Spleen (tissue), 11 donors: ENCODE data around the gene HLA-F. TPM values are rescaled to one million over a fixed set of nuclear protein-coding genes. Genes with fewer than 3 reads are reported as not detected.

ENCODE experiments used
- DNase-seq: peaks from one replicate; pipeline ENCODE4 v3.0.0-alpha.2; 2020
- H3K27ac ChIP-seq, 8 donors: fragments of 200-600 bp; sonication (generic) in 7 of 8; 1 replicate in 4 of 8; 2 replicates in 4 of 8; pipeline versions ENCODE4 v1.5.0 to v1.8.0; 2016 to 2021; ENCODE audit warnings: inconsistent platforms in 4 of 8, mild to moderate bottlenecking in 4 of 8, moderate library complexity in 1 of 8
- H3K27me3 ChIP-seq, 7 donors: fragments of 200-600 bp; sonication (generic) in 6 of 7; replicated peaks in 1 of 7; 1 replicate in 4 of 7; 2 replicates in 3 of 7; pipeline versions ENCODE4 v1.5.0 to v1.8.0; 2016 to 2021; ENCODE audit warnings: inconsistent platforms in 3 of 7, mild to moderate bottlenecking in 1 of 7
- H3K36me3 ChIP-seq, 6 donors: fragments of 200-600 bp; sonication (generic) in 5 of 6; 1 replicate in 4 of 6; 2 replicates in 2 of 6; pipeline versions ENCODE4 v1.5.0 to v1.8.0; 2016 to 2021; ENCODE audit warnings: inconsistent platforms in 2 of 6
- H3K4me1 ChIP-seq, 6 donors: fragments of 200-600 bp; sonication (generic) in 5 of 6; 1 replicate in 3 of 6; 2 replicates in 3 of 6; pipeline versions ENCODE4 v1.5.0 to v1.8.0; 2016 to 2021; ENCODE audit warnings: inconsistent platforms in 3 of 6
- H3K4me3 ChIP-seq, 8 donors: fragments of 200-600 bp; sonication (generic) in 7 of 8; 1 replicate in 4 of 8; 2 replicates in 4 of 8; pipeline versions ENCODE4 v1.5.0 to v1.8.0; 2016 to 2021; ENCODE audit warnings: inconsistent platforms in 4 of 8, mild to moderate bottlenecking in 4 of 8, moderate library complexity in 2 of 8
- H3K9me3 ChIP-seq, 8 donors: fragments of 200-600 bp; sonication (generic) in 7 of 8; 1 replicate in 4 of 8; 2 replicates in 4 of 8; pipeline versions ENCODE4 v1.5.0 to v1.8.0; 2016 to 2021; ENCODE audit warnings: inconsistent platforms in 4 of 8
- POLR2A ChIP-seq, 3 donors: fragments of 450-650 bp; IDR thresholded peaks; one replicate each; pipeline ENCODE4 v1.5.1; 2017; ENCODE audit warnings: antibody characterized with exemption in 3 of 3, mild to moderate bottlenecking in 1 of 3
- POLR2AphosphoS5 ChIP-seq, 3 donors: sonication (generic); formaldehyde crosslinking; IDR thresholded peaks; one replicate each; pipeline ENCODE4 v1.5.1; 2017; ENCODE audit warnings: antibody characterized with exemption in 3 of 3
- WGBS, 5 donors: extraction: QIAGEN DNeasy Blood & Tissue Kit in 3 of 5; methylation state at CpG; one replicate each; pipeline versions ENCODE4 v1.1.5 to v1.1.7; 2013 to 2018; 5-methylcytosine and 5-hydroxymethylcytosine counted together
- intact Hi-C: fragments of 100-400 bp; cut with DNase I; formaldehyde crosslinking; loops from one replicate; pipeline ENCODE4 v1.15.0; 2023; ENCODE audit warnings: low total_unique reads
- polyA plus RNA-seq, 3 donors: library from polyadenylated mRNA; stranded (reverse); fragments of 200-250 nt; gene quantifications; one replicate each; pipeline ENCODE4 v1.2.1, GENCODE V29; 2013
- total RNA-seq, 7 donors: library from RNA; depleted of rRNA in 3 of 7; stranded (reverse); fragments of >200 nt in 3 of 7; fragmentation: NEBNext Ultra II Directional in 4 of 7; extraction: Animal tissue kit (Norgen Biotek cat#: 25700) in 4 of 7; gene quantifications; one replicate each; pipeline versions ENCODE4 v1.1.0 to v1.2.1, GENCODE V29; 2016 to 2021
- TF ChIP-seq, protein P1 (sequence below), 11 experiments: fragments of 200-600 bp in 7 of 11; fragments of 450-650 bp in 4 of 11; sonication (generic) in 4 of 11; IDR thresholded peaks in 8 of 11; conservative IDR thresholded peaks in 3 of 11; 1 replicate in 7 of 11; 2 replicates in 4 of 11; pipeline versions ENCODE4 v1.4.0 to v1.8.0; 2016 to 2021; ENCODE audit warnings: antibody characterized with exemption in 11 of 11, inconsistent platforms in 4 of 11, mild to moderate bottlenecking in 1 of 11
- donor health status: healthy with polysubstance abuse.
- donor health status: DM: no; HTN: no; CAD: no; lungs with moderate emphysema.
- donor health status: DM: no; HTN: no; CAD: no.
- donor health status: Bipolar disorder and iron deficiency.
- donor health status: healthy.
- donor health status: DM: no; HTN: no; CAD: no.
- donor health status: DM: yes; HTN: yes; CAD: no.

HLA-F gene
- total and polyA plus RNA-seq, 10 donors, result 402 to 663 (median 509) TPM

DNA sequence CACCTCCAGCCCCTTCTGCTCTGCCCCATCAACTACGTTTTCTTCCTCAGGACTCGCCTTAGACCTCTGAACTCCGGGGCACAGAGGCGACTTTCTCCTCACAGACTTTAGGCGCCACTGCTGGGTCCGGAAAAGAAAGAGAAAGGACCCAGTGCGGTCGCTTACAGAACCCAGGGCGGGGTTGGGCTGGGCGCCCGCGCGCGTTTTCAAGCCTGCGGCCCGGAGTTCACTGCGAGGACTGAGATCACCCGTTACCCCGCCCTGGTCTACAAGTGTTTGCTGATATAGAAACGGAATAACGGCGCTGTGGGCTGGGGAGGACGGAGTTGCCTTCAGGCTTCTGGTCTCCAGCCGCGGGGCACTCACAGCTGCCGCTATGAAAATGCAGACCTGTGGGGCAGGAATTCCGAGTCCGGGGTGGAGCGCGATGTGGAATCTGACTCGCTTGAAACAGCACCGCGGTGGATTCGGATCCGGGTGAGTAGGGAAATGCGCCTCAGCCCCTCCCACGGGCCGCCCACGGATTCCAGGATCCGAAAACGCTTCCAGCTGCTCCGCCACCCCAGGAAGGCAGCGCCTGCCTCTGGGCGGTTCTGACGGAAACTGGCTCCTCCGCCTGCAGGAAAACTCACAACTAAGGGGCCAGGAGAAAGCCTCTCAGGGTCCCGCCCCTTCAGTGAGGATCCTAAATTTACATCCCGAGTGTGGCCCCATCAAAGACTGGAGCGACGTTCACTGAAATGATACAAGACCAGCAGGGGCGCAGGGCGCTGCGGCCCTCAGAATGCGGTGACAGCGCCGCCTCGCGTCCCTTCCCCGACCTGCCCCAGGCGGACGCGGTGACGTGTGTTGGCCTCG is 29.4 kb downstream of the HLA-F start:
- H3K9me3 ChIP-seq, result no peaks in the 10 kb centered on the region
- H3K4me1 ChIP-seq, result peaks cover 16 to 55% (median 45%) of the 10 kb centered on the region in 6 donors
- H3K4me3 ChIP-seq, result peak overlapping the region; percentile 61 to 76 (median 71)
- H3K27me3 ChIP-seq, result no peaks in the 10 kb centered on the region
- TF ChIP-seq POLR2AphosphoS5 (IDR thresholded peaks at IDR 0.05), result peak; percentile 85 to 90 (median 89)
- TF ChIP-seq, protein P1, sequence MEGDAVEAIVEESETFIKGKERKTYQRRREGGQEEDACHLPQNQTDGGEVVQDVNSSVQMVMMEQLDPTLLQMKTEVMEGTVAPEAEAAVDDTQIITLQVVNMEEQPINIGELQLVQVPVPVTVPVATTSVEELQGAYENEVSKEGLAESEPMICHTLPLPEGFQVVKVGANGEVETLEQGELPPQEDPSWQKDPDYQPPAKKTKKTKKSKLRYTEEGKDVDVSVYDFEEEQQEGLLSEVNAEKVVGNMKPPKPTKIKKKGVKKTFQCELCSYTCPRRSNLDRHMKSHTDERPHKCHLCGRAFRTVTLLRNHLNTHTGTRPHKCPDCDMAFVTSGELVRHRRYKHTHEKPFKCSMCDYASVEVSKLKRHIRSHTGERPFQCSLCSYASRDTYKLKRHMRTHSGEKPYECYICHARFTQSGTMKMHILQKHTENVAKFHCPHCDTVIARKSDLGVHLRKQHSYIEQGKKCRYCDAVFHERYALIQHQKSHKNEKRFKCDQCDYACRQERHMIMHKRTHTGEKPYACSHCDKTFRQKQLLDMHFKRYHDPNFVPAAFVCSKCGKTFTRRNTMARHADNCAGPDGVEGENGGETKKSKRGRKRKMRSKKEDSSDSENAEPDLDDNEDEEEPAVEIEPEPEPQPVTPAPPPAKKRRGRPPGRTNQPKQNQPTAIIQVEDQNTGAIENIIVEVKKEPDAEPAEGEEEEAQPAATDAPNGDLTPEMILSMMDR (IDR thresholded peaks at IDR 0.05 in 8 of 11, conservative IDR thresholded peaks at IDR 0.05 in 3 of 11), result peak; percentile 95 to 100 (median 96)
- peak in 1 of 3 donors; percentile 66 for TF ChIP-seq POLR2A (IDR thresholded peaks at IDR 0.05)
- H3K27ac ChIP-seq, result peak overlapping the region; percentile 89 to 96 (median 94)
- DNase-seq, result peak; percentile 98
- 0 to 1% (median 1%) methylated on average over 48 to 64 of the region's 64 CpGs for WGBS, 5 donors
- intact Hi-C loops, result loop anchor here (5.0 kb wide), 1 partner anchor 45 kb away; no protein-coding TSS in a partner anchor
- no peaks in the 10 kb centered on the region for H3K36me3 ChIP-seq

DNA sequence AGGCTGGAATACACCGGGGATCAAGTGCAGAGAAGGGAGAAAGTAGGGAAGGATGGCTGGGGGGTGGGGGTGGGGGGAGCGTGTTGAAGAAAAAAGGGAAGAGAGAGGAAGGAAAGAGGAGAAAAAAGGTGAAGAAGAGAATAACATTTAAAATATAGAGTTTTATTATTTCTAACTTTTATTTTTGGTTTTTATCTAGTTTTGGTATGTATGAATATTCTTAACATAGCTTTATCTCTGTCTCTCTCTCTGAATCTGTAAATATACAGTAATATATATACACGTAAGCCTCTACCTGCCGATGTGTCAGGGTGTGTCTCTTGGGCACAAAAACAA is 30.0 kb downstream of the HLA-F start:
- peak overlapping the region; percentile 89 to 96 (median 94) for H3K27ac ChIP-seq
- H3K4me1 ChIP-seq, result peaks cover 12 to 49% (median 39%) of the 10 kb centered on the region in 6 donors
- no peak for DNase-seq
- WGBS, 5 donors, result 18 to 33% (median 19%) methylated on average over 4 of the region's 4 CpGs
- no peaks in the 10 kb centered on the region for H3K9me3 ChIP-seq
- no peaks in the 10 kb centered on the region for H3K27me3 ChIP-seq
- TF ChIP-seq, protein P1 (IDR thresholded peaks at IDR 0.05 in 8 of 11, conservative IDR thresholded peaks at IDR 0.05 in 3 of 11), result peak in 3 of 11 experiments; percentile 3 to 57 (median 23)
- TF ChIP-seq POLR2AphosphoS5 (IDR thresholded peaks at IDR 0.05), result no peak
- no peaks in the 10 kb centered on the region for H3K36me3 ChIP-seq
- H3K4me3 ChIP-seq, result peak overlapping the region in 6 of 8 donors; percentile 61 to 76 (median 70)
- intact Hi-C loops, result loop anchor here (5.0 kb wide), 1 partner anchor 46 kb away; no protein-coding TSS in a partner anchor

DNA sequence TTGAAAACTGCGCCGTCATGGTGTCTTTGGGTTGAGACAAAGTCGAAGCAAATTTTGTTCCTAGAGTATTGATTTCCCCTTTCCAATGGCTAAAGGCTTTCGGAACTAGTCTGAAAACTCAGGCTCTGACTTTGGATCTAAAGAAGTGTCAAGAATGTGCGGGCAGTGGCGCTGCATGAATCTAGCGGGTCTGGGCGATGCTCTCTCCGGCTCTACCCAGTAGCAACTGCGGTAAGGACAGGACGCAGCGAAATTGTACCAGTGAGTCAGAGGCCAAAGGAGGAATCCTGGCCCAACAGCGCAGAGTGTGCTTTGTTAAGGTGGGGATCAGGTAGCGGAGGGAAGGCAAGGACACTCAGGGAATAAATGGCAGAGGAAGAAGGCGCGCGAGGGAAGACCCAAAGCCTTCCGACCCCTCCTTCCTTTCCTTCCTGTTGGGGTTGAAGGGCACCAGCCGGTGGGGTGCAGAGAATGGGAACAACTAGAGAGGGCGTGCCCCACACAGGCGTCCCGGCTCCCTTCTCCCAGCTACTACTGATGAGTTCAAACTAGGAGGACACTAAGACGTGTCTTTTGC is 32.1 kb downstream of the HLA-F start:
- TF ChIP-seq POLR2A (IDR thresholded peaks at IDR 0.05), result no peak
- TF ChIP-seq POLR2AphosphoS5 (IDR thresholded peaks at IDR 0.05), result no peak
- TF ChIP-seq, protein P1 (IDR thresholded peaks at IDR 0.05 in 8 of 11, conservative IDR thresholded peaks at IDR 0.05 in 3 of 11), result no peak
- WGBS, 5 donors, result 55 to 84% (median 77%) methylated on average over 23 of the region's 23 CpGs
- Histone ChIP-seq H3K27me3 (no peaks in the 10 kb centered on the region), H3K9me3 (no peaks in the 10 kb centered on the region), H3K4me1 (peaks cover 3 to 45% (median 24%) of the 10 kb centered on the region in 6 donors), H3K36me3 (no peaks in the 10 kb centered on the region), H3K27ac (no peak overlapping the region), H3K4me3 (no peak overlapping the region)
- no peak for DNase-seq
- intact Hi-C loops, result no loop called here

DNA sequence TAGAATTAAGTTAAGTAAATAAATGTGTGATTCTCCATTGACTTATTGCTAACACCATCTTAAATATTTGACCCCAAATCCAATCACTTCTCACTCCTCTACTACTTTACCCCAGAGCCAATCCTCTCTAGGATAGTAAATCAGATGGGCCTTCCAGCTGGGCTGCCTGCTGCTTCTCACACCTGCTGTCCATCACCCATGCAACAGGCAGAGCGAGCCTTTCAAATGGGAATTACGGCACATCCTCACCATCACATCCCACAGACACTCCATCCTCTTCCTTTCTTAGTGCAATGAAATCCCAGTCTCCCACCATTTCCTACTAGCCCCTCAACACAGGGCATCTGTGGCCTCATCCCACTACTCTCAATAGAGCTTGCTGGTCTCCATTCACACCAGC is 34.0 kb downstream of the HLA-F start:
- no peak for DNase-seq
- H3K9me3 ChIP-seq, result no peaks in the 10 kb centered on the region
- TF ChIP-seq, protein P1 (IDR thresholded peaks at IDR 0.05 in 8 of 11, conservative IDR thresholded peaks at IDR 0.05 in 3 of 11), result no peak
- TF ChIP-seq POLR2A (IDR thresholded peaks at IDR 0.05), result no peak

More for the DNA sequence above, 34.0 kb downstream of the HLA-F start:
- Histone ChIP-seq H3K4me3 (no peak overlapping the region), H3K4me1 (peaks cover 0 to 28% (median 13%) of the 10 kb centered on the region in 6 donors), H3K27ac (no peak overlapping the region), H3K36me3 (no peaks in the 10 kb centered on the region), H3K27me3 (no peaks in the 10 kb centered on the region)
- intact Hi-C loops, result no loop called here
- 48 to 98% (median 94%) methylated on average over 2 of the region's 2 CpGs for WGBS, 5 donors
